ENCODE results near the gene SHISA6. TPM values are rescaled to one million over a fixed set of nuclear protein-coding genes. Genes with fewer than 3 reads are reported as not detected.

The SHISA6 gene
- total RNA-seq, 1 donor from 2014 or later, result 1.4 TPM

DNA sequence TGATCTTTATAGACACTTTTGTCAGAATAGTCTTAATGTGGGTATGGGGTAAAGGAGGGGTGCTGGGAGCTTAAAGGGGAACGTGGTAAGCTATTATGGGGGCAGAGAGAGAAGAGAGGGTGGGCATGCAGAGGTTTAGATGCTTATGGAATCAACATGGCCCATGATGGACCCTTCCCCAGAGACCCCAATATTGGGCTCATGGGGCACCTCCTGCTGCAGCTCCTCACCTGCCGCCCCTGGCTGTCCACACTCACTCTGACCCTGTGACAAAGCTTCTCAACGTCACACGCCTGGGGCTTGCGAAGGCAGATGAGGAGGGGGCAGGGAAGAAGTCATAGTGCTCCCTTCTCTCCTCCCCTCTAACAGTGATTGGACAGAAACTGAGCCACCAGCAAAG, 95.3 kb downstream of the SHISA6 start:
- no peaks in the 10 kb centered on the region for H3K36me3 Mint-ChIP-seq (ENCODE audit: low read depth)
- H3K9me3 Mint-ChIP-seq, result no peaks in the 10 kb centered on the region
- H3K4me1 Mint-ChIP-seq, result peaks cover 13% of the 10 kb centered on the region
- no peak for DNase-seq (ENCODE audit: low read depth, low spot score)
- no peak overlapping the region for H3K4me3 Mint-ChIP-seq
- TF ChIP-seq, protein P1, sequence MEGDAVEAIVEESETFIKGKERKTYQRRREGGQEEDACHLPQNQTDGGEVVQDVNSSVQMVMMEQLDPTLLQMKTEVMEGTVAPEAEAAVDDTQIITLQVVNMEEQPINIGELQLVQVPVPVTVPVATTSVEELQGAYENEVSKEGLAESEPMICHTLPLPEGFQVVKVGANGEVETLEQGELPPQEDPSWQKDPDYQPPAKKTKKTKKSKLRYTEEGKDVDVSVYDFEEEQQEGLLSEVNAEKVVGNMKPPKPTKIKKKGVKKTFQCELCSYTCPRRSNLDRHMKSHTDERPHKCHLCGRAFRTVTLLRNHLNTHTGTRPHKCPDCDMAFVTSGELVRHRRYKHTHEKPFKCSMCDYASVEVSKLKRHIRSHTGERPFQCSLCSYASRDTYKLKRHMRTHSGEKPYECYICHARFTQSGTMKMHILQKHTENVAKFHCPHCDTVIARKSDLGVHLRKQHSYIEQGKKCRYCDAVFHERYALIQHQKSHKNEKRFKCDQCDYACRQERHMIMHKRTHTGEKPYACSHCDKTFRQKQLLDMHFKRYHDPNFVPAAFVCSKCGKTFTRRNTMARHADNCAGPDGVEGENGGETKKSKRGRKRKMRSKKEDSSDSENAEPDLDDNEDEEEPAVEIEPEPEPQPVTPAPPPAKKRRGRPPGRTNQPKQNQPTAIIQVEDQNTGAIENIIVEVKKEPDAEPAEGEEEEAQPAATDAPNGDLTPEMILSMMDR (conservative IDR thresholded peaks at IDR 0.05), result no peak
- no peak overlapping the region for H3K27ac Mint-ChIP-seq (ENCODE audit: unreplicated experiment)
- H3K27me3 Mint-ChIP-seq (ENCODE audit: low read depth), result no peaks in the 10 kb centered on the region

DNA sequence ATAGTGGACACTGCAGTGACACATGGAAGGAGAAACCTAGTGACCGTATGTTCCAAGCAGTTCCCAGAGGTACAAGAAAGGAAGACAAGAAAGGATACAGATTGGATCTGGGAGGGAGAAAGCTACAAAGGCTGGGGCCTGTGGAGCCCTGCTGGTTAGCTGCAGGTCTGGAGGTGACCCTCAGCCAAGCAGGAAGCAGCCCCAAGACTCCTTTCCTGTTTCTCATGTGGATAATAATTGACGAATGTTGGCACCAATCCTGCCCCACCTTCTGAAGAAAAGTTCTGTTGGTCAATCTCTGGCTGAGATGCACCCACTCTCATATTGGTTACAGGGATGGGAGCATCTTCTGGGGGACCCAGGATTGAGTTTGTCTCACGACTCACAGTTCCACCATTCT, 99.8 kb downstream of the SHISA6 start:
- TF ChIP-seq, protein P1 (conservative IDR thresholded peaks at IDR 0.05), result no peak
- DNase-seq (ENCODE audit: low read depth, low spot score), result no peak
- Mint-ChIP-seq H3K4me3 (no peak overlapping the region), H3K36me3 (ENCODE audit: low read depth) (no peaks in the 10 kb centered on the region), H3K27ac (ENCODE audit: unreplicated experiment) (no peak overlapping the region), H3K9me3 (no peaks in the 10 kb centered on the region), H3K27me3 (ENCODE audit: low read depth) (peaks cover 5% of the 10 kb centered on the region), H3K4me1 (no peaks in the 10 kb centered on the region)

DNA sequence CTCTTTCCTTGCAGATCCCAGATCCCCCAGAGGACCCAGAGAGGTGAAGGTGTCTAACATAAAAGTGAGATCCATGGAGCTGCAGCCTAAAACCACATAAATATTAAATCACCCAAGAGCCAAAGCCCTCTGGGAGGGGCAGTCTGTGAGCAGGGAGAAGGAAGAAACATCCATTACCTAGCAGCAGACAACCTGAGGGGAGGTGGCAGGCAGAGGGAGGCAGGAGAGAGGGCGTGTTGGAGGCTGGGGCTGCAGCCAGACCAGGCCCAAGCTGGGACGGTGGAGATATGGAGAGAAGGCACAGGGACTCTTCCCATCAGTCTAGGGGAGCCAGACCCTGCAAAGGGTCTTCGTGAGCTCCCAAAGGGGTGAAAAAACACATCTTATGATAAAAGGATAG, 101.1 kb downstream of the SHISA6 start:
- Mint-ChIP-seq H3K36me3 (ENCODE audit: low read depth) (no peaks in the 10 kb centered on the region), H3K4me1 (no peaks in the 10 kb centered on the region), H3K9me3 (no peaks in the 10 kb centered on the region), H3K4me3 (no peak overlapping the region), H3K27me3 (ENCODE audit: low read depth) (peaks cover 5% of the 10 kb centered on the region), H3K27ac (ENCODE audit: unreplicated experiment) (no peak overlapping the region)
- no peak for DNase-seq (ENCODE audit: low read depth, low spot score)
- TF ChIP-seq, protein P1 (conservative IDR thresholded peaks at IDR 0.05), result no peak

DNA sequence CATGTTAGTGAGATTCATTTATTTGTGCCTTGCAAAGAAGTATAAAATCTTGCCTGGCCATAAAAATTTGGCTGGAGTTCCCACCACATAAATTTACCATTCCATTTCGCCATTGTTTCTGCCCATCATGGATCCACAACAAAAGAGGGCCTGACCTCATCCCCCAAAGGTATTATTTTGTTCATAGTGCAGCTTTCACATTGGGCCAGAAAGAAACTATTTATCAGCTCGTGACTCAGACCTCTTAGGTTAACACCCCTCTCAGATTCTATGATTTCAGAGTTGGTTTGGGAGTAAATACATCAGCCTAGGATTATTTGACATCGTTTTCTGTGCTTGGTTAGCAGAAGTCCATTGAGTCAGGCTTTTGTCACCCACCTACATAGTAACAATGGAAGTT, 108.1 kb downstream of the SHISA6 start:
- Mint-ChIP-seq H3K4me1 (peaks cover 6% of the 10 kb centered on the region), H3K27ac (ENCODE audit: unreplicated experiment) (no peak overlapping the region), H3K36me3 (ENCODE audit: low read depth) (no peaks in the 10 kb centered on the region), H3K27me3 (ENCODE audit: low read depth) (peaks cover 7% of the 10 kb centered on the region), H3K4me3 (no peak overlapping the region), H3K9me3 (peaks cover 3% of the 10 kb centered on the region)
- DNase-seq (ENCODE audit: low read depth, low spot score), result no peak
- TF ChIP-seq, protein P1 (conservative IDR thresholded peaks at IDR 0.05), result no peak

DNA sequence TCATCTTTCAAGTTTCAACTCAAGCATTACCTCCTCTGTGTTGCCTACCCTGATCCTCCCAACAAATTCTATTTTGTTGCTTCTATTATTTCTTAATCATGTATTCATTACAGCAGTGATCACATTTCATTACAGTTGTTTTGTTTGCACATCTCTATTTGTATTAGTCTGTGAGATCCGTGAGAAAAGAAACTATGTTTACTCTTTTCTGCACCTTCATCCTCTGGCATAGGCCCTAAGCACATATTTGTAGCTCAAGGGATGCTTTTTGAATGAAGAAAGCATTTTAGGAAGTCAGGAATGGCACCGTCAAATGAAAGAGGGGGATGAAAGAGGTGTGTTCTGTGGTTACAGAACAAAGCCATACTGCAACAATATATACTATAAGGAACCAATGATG, 110.5 kb downstream of the SHISA6 start:
- Mint-ChIP-seq H3K9me3 (peaks cover 3% of the 10 kb centered on the region), H3K27ac (ENCODE audit: unreplicated experiment) (no peak overlapping the region), H3K4me3 (no peak overlapping the region), H3K4me1 (peaks cover 6% of the 10 kb centered on the region), H3K36me3 (ENCODE audit: low read depth) (no peaks in the 10 kb centered on the region), H3K27me3 (ENCODE audit: low read depth) (peaks cover 5% of the 10 kb centered on the region)
- TF ChIP-seq, protein P1 (conservative IDR thresholded peaks at IDR 0.05), result no peak
- DNase-seq (ENCODE audit: low read depth, low spot score), result no peak

DNA sequence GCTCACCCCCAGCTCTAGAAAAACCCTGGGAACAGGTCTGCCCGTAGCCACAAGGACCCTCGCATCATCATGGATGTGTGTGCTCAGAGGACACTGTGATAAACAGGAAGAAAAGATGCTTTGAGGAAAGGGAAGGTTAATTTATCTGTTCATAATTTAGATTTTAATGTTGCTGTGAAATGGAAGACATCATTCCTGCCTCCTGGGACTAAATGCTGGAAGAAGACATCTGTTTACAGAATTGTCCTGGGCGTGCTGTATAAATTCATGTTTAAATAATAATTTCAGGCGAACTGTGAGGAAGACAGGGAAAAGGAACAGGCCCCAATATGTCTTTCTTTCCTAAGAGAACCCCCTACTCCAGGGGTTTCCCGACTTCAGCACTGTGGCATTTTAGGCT, 112.6 kb downstream of the SHISA6 start:
- Mint-ChIP-seq H3K27ac (ENCODE audit: unreplicated experiment) (no peak overlapping the region), H3K4me1 (peaks cover 6% of the 10 kb centered on the region), H3K27me3 (ENCODE audit: low read depth) (peaks cover 5% of the 10 kb centered on the region), H3K4me3 (no peak overlapping the region), H3K36me3 (ENCODE audit: low read depth) (no peaks in the 10 kb centered on the region), H3K9me3 (peaks cover 3% of the 10 kb centered on the region)
- TF ChIP-seq, protein P1 (conservative IDR thresholded peaks at IDR 0.05), result no peak
- no peak for DNase-seq (ENCODE audit: low read depth, low spot score)
